SK-N-SH treated with all-trans-retinoic acid at 6 μM for 48 hours (cell line): ENCODE measurements around the gene PTPRN2.
"Not testable (repeated sequence)": the region's sequence is repeated elsewhere in the genome, so short reads cannot be mapped to it uniquely, and the experiment has no call there.

Source experiments
- ATAC-seq: fragments of 200-7000 bp; cut with Tn5 transposase; 3 replicates; pipeline ENCODE4 v1.9.1; 2020; ENCODE audit warnings: mild to moderate bottlenecking, moderate library complexity
- ARNTL ChIP-seq: fragments of 450-650 bp; formaldehyde crosslinking; IDR thresholded peaks from 2 replicates; pipeline ENCODE4 v1.5.0; 2020; ENCODE audit warnings: low read depth, mild to moderate bottlenecking, moderate library complexity, borderline replicate concordance
- BACH2 ChIP-seq: fragments of 250-450 bp; sonication (Bioruptor Pico); IDR thresholded peaks from 2 replicates; pipeline ENCODE4 v1.9.0; 2021; ENCODE audit warnings: mild to moderate bottlenecking, borderline replicate concordance
- CSDC2 ChIP-seq: fragments of 250-450 bp; sonication (Bioruptor Pico); IDR thresholded peaks from 2 replicates; pipeline ENCODE4 v1.5.0; 2020; ENCODE audit warnings: mild to moderate bottlenecking, moderate library complexity
- ESRRG ChIP-seq: fragments of 250-450 bp; sonication (Bioruptor Pico); IDR thresholded peaks from 2 replicates; pipeline ENCODE4 v1.6.1; 2021; ENCODE audit warnings: mild to moderate bottlenecking
- GLIS3 ChIP-seq: fragments of 250-450 bp; sonication (Bioruptor Pico); IDR thresholded peaks from 2 replicates; pipeline ENCODE4 v1.5.0; 2020; ENCODE audit warnings: mild to moderate bottlenecking, moderate library complexity
- ISL1 ChIP-seq: fragments of 250-450 bp; sonication (Bioruptor Pico); IDR thresholded peaks from 2 replicates; pipeline ENCODE4 v2.1.2; 2022; ENCODE audit warnings: mild to moderate bottlenecking, moderate library complexity
- OSR1 ChIP-seq: fragments of 250-450 bp; sonication (Bioruptor Pico); IDR thresholded peaks from 2 replicates; pipeline ENCODE4 v1.8.0; 2022; ENCODE audit warnings: moderate library complexity, mild to moderate bottlenecking, inconsistent platforms
- PATZ1 ChIP-seq: fragments of 250-450 bp; sonication (Bioruptor Pico); IDR thresholded peaks from 2 replicates; pipeline ENCODE4 v1.8.0; 2020; ENCODE audit warnings: mild to moderate bottlenecking, moderate library complexity, borderline replicate concordance
- PPARA ChIP-seq: fragments of 250-450 bp; sonication (Bioruptor Pico); IDR thresholded peaks from 2 replicates; pipeline ENCODE4 v1.5.0; 2020; ENCODE audit warnings: mild to moderate bottlenecking, borderline replicate concordance
- RARB ChIP-seq: fragments of 250-450 bp; sonication (Bioruptor Pico); IDR thresholded peaks from 2 replicates; pipeline ENCODE4 v1.8.0; 2021; ENCODE audit warnings: mild to moderate bottlenecking, moderate library complexity
- SNAI2 ChIP-seq: fragments of 250-450 bp; sonication (Bioruptor Pico); IDR thresholded peaks from 2 replicates; pipeline ENCODE4 v1.5.0; 2020; ENCODE audit warnings: mild to moderate bottlenecking, moderate library complexity
- TCF4 ChIP-seq: fragments of 250-450 bp; sonication (Bioruptor Pico); IDR thresholded peaks from 2 replicates; pipeline ENCODE4 v1.8.0; 2021; ENCODE audit warnings: mild to moderate bottlenecking, moderate library complexity, borderline replicate concordance
- TOX ChIP-seq: fragments of 250-450 bp; sonication (Bioruptor Pico); IDR thresholded peaks from 2 replicates; pipeline ENCODE4 v1.8.0; 2021; ENCODE audit warnings: mild to moderate bottlenecking, moderate library complexity, borderline replicate concordance
- ZC3H10 ChIP-seq: fragments of 250-450 bp; sonication (Bioruptor Pico); IDR thresholded peaks from 2 replicates; pipeline ENCODE4 v1.5.1; 2021; ENCODE audit warnings: mild to moderate bottlenecking, moderate library complexity
- ZFP3 ChIP-seq: fragments of 250-450 bp; sonication (Bioruptor Pico); IDR thresholded peaks from 2 replicates; pipeline ENCODE4 v1.5.0; 2020; ENCODE audit warnings: mild to moderate bottlenecking, moderate library complexity
- ZFP30 ChIP-seq: fragments of 450-650 bp; formaldehyde crosslinking; IDR thresholded peaks from 2 replicates; pipeline ENCODE4 v1.5.0; 2022; ENCODE audit warnings: mild to moderate bottlenecking, moderate library complexity
- ZNF565 ChIP-seq: fragments of 450-650 bp; formaldehyde crosslinking; conservative IDR thresholded peaks from 2 replicates; pipeline ENCODE4 v1.5.0; 2020; ENCODE audit warnings: low read depth, mild to moderate bottlenecking, moderate library complexity
- ZNF8 ChIP-seq: fragments of 450-650 bp; formaldehyde crosslinking; IDR thresholded peaks from 2 replicates; pipeline ENCODE4 v1.5.0; 2020; ENCODE audit warnings: mild to moderate bottlenecking, moderate library complexity

PTPRN2 gene

DNA sequence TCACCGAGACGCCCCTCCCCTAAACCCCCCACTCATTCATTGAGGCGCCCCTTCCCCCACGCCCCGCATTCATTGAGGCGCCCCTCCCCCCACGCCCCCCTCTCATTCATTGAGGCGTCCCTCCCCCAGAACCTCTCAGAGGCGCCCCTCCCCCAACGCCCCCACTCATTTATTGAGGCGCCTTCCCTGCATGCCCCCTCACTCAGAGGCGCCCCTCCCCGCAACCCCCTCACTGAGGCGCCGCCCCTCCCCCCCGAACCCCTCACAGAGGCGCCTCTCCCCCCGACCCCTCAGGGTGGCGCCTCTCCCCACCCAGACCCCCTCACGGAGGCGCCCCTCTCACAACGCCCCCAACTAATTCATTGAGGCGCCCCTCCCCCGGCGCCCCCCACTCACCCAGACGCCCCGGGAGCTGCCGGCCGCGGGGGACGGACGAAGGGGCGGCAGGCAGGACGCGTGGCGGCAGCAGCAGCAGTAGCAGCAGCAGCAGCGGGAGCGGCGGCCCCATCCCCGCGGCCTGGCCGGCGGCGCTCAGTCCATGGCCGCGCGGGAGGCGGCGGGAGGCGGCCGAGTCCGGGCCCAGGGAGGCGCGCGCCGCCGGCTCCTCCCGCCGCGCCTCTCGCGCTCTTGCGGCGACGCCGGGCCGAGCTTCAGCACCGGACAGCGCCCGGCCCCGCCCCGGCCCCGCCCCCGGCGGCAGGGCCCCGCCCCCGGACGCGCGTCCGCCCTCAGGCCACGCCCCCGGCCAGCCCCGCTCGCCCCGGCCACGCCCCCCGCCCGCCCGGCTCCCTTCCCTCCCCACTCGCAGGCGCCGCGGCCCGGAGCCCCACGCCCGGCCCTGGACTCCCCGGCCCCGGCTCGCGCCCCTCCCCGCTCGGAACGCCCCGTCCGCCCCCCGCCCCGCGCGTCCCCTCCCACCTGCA lies at the start of gene PTPRN2:
PTPRN2 (minus strand) TSS at position 662 of the 923 bp plus-strand sequence.
- TF ChIP-seq ESRRG (no peak), OSR1 (CRISPR knock-in tag) (no peak), ZFP30 (CRISPR knock-in tag) (no peak), CSDC2 (CRISPR knock-in tag) (no peak), SNAI2 (CRISPR knock-in tag) (no peak), PATZ1 (CRISPR knock-in tag) (no peak), ZNF565 (CRISPR knock-in tag) (no peak), GLIS3 (CRISPR knock-in tag) (no peak), PPARA (CRISPR knock-in tag) (no peak), ZFP3 (no peak)
- peak; percentile 73 for ATAC-seq

GRCh38 chr7:158633055-158633956 lies 45.7 kb upstream of the PTPRN2 start:
- peak; percentile 18 for ATAC-seq
- TF ChIP-seq ISL1 (CRISPR knock-in tag): no peak
- no peak for TF ChIP-seq BACH2 (CRISPR knock-in tag)
- TF ChIP-seq PPARA (CRISPR knock-in tag): no peak
- no peak for TF ChIP-seq CSDC2 (CRISPR knock-in tag)
- no peak for TF ChIP-seq TOX (CRISPR knock-in tag)
- no peak for TF ChIP-seq ARNTL (CRISPR knock-in tag)
- no peak for TF ChIP-seq ZNF8 (CRISPR knock-in tag)
- no peak for TF ChIP-seq RARB (CRISPR knock-in tag)
- TF ChIP-seq PATZ1 (CRISPR knock-in tag): no peak
- no peak for TF ChIP-seq ZNF565 (CRISPR knock-in tag)
- TF ChIP-seq ZC3H10 (CRISPR knock-in tag): no peak

GRCh38 chr7:158631574-158632195 lies 44.1 kb upstream of the PTPRN2 start:
- no peak for ATAC-seq
- no peak for TF ChIP-seq ZFP30 (CRISPR knock-in tag)
- no peak for TF ChIP-seq SNAI2 (CRISPR knock-in tag)
- no peak for TF ChIP-seq CSDC2 (CRISPR knock-in tag)
- no peak for TF ChIP-seq GLIS3 (CRISPR knock-in tag)
- no peak for TF ChIP-seq ISL1 (CRISPR knock-in tag)
- TF ChIP-seq PPARA (CRISPR knock-in tag): no peak

GRCh38 chr7:158626289-158626688 lies 38.7 kb upstream of the PTPRN2 start:
- ATAC-seq: not testable (repeated sequence)

GRCh38 chr7:158623241-158623640 lies 35.6 kb upstream of the PTPRN2 start:
- no peak for ATAC-seq
- TF ChIP-seq ZNF8 (CRISPR knock-in tag) (no peak), ZNF565 (CRISPR knock-in tag) (no peak), TCF4 (CRISPR knock-in tag) (no peak), BACH2 (CRISPR knock-in tag) (no peak)
